Measurements from ENCODE around the gene WDR5B. TPM values are rescaled to one million over a fixed set of nuclear protein-coding genes. Genes with fewer than 3 reads are reported as not detected.
"Not testable (repeated sequence)": the region's sequence is repeated elsewhere in the genome, so short reads cannot be mapped to it uniquely, and the experiment has no call there.

The WDR5B gene
- polyA plus RNA-seq (2013, experiment 1 of 2): 5.5 TPM
- 6.3 TPM for polyA plus RNA-seq (2013, experiment 2 of 2)

GRCh38 chr3:122415762-122416654 is at the start of gene WDR5B:
WDR5B (minus strand) TSS chr3:122416062; CDS start chr3:122415528, 534 bp downstream.
- Histone ChIP-seq H3K27ac (ENCODE audit: low read depth, low read length, severe bottlenecking) (peak within 1 kb of the TSS; percentile 89), H3K4me1 (ENCODE audit: control insufficient read depth, insufficient read depth, low read length, poor library complexity, severe bottlenecking) (no peaks in the 10 kb centered on the region), H3K36me3 (ENCODE audit: control insufficient read depth, insufficient read depth, low read length) (no peaks in the 10 kb centered on the region), H3K9me3 (ENCODE audit: control insufficient read depth, low read length) (no peaks in the 10 kb centered on the region), H3K4me3 (ENCODE audit: extremely low read depth, insufficient read depth, low read length, poor library complexity, severe bottlenecking) (peak within 1 kb of the TSS; percentile 95)
- 0% methylated on average over 38 to 43 of the region's 48 CpGs for WGBS, 2 experiments (ENCODE audit: insufficient coverage in 2 of 2)

GRCh38 chr3:122464659-122465058 is 48.8 kb upstream of the WDR5B start:
- Histone ChIP-seq H3K27ac (ENCODE audit: low read depth, low read length, severe bottlenecking) (no peak overlapping the region), H3K36me3 (ENCODE audit: control insufficient read depth, insufficient read depth, low read length) (peaks cover 52% of the 10 kb centered on the region), H3K4me3 (ENCODE audit: extremely low read depth, insufficient read depth, low read length, poor library complexity, severe bottlenecking) (no peak overlapping the region), H3K4me1 (ENCODE audit: control insufficient read depth, insufficient read depth, low read length, poor library complexity, severe bottlenecking) (peaks cover 6% of the 10 kb centered on the region), H3K9me3 (ENCODE audit: control insufficient read depth, low read length) (no peaks in the 10 kb centered on the region)
- WGBS, 2 experiments (ENCODE audit: insufficient coverage in 2 of 2): 100% methylated on average over 1 of the region's 1 CpG; no CpG with 5 or more reads in 1 of the 2 experiments

- Histone ChIP-seq H3K4me3 (ENCODE audit: extremely low read depth, insufficient read depth, low read length, poor library complexity, severe bottlenecking) (no peak overlapping the region), H3K9me3 (ENCODE audit: control insufficient read depth, low read length) (no peaks in the 10 kb centered on the region), H3K36me3 (ENCODE audit: control insufficient read depth, insufficient read depth, low read length) (peaks cover 70% of the 10 kb centered on the region), H3K27ac (ENCODE audit: low read depth, low read length, severe bottlenecking) (no peak overlapping the region), H3K4me1 (ENCODE audit: control insufficient read depth, insufficient read depth, low read length, poor library complexity, severe bottlenecking) (no peaks in the 10 kb centered on the region)
- WGBS, 2 experiments (ENCODE audit: insufficient coverage in 2 of 2): no CpG with 5 or more reads among the region's 1 CpG
Observed at GRCh38 chr3:122462406-122462805, 46.5 kb upstream of the WDR5B start.

- Histone ChIP-seq H3K27ac (ENCODE audit: low read depth, low read length, severe bottlenecking) (no peak overlapping the region), H3K9me3 (ENCODE audit: control insufficient read depth, low read length) (no peaks in the 10 kb centered on the region), H3K4me1 (ENCODE audit: control insufficient read depth, insufficient read depth, low read length, poor library complexity, severe bottlenecking) (no peaks in the 10 kb centered on the region), H3K36me3 (ENCODE audit: control insufficient read depth, insufficient read depth, low read length) (peaks cover 68% of the 10 kb centered on the region), H3K4me3 (ENCODE audit: extremely low read depth, insufficient read depth, low read length, poor library complexity, severe bottlenecking) (no peak overlapping the region)
- 90% methylated on average over 2 of the region's 3 CpGs; no CpG with 5 or more reads in 1 of the 2 experiments for WGBS, 2 experiments (ENCODE audit: insufficient coverage in 2 of 2)
Observed at GRCh38 chr3:122461806-122462205, 45.9 kb upstream of the WDR5B start.

- Histone ChIP-seq H3K9me3 (ENCODE audit: control insufficient read depth, low read length) (no peaks in the 10 kb centered on the region), H3K27ac (ENCODE audit: low read depth, low read length, severe bottlenecking) (peak overlapping the region; percentile 47), H3K4me1 (ENCODE audit: control insufficient read depth, insufficient read depth, low read length, poor library complexity, severe bottlenecking) (no peaks in the 10 kb centered on the region), H3K4me3 (ENCODE audit: extremely low read depth, insufficient read depth, low read length, poor library complexity, severe bottlenecking) (no peak overlapping the region), H3K36me3 (ENCODE audit: control insufficient read depth, insufficient read depth, low read length) (peaks cover 69% of the 10 kb centered on the region)
- 78 to 95% methylated on average over 2 of the region's 4 CpGs for WGBS, 2 experiments (ENCODE audit: insufficient coverage in 2 of 2)
Observed at GRCh38 chr3:122458992-122459391, 43.1 kb upstream of the WDR5B start.

- Histone ChIP-seq H3K9me3 (ENCODE audit: control insufficient read depth, low read length) (no peaks in the 10 kb centered on the region), H3K36me3 (ENCODE audit: control insufficient read depth, insufficient read depth, low read length) (peaks cover 78% of the 10 kb centered on the region), H3K4me1 (ENCODE audit: control insufficient read depth, insufficient read depth, low read length, poor library complexity, severe bottlenecking) (no peaks in the 10 kb centered on the region), H3K27ac (ENCODE audit: low read depth, low read length, severe bottlenecking) (no peak overlapping the region), H3K4me3 (ENCODE audit: extremely low read depth, insufficient read depth, low read length, poor library complexity, severe bottlenecking) (no peak overlapping the region)
- WGBS, 2 experiments (ENCODE audit: insufficient coverage in 2 of 2): 100% methylated on average over 1 to 2 of the region's 2 CpGs
Observed at GRCh38 chr3:122457706-122458105, 41.8 kb upstream of the WDR5B start.

- no peaks in the 10 kb centered on the region for H3K9me3 ChIP-seq (ENCODE audit: control insufficient read depth, low read length)
- no peak overlapping the region for H3K4me3 ChIP-seq (ENCODE audit: extremely low read depth, insufficient read depth, low read length, poor library complexity, severe bottlenecking)
- no peak overlapping the region for H3K27ac ChIP-seq (ENCODE audit: low read depth, low read length, severe bottlenecking)
- no peaks in the 10 kb centered on the region for H3K4me1 ChIP-seq (ENCODE audit: control insufficient read depth, insufficient read depth, low read length, poor library complexity, severe bottlenecking)
- H3K36me3 ChIP-seq (ENCODE audit: control insufficient read depth, insufficient read depth, low read length): peaks cover 75% of the 10 kb centered on the region
Observed at GRCh38 chr3:122456074-122456473, 40.2 kb upstream of the WDR5B start.

- H3K36me3 ChIP-seq (ENCODE audit: control insufficient read depth, insufficient read depth, low read length): peaks cover 74% of the 10 kb centered on the region
- H3K9me3 ChIP-seq (ENCODE audit: control insufficient read depth, low read length): peaks cover 4% of the 10 kb centered on the region
Observed at GRCh38 chr3:122451371-122451770, 35.5 kb upstream of the WDR5B start.

GRCh38 chr3:122448218-122448617 is 32.4 kb upstream of the WDR5B start:
- not testable (repeated sequence) for H3K9me3 ChIP-seq (ENCODE audit: control insufficient read depth, low read length); H3K4me3 ChIP-seq (ENCODE audit: extremely low read depth, insufficient read depth, low read length, poor library complexity, severe bottlenecking); H3K4me1 ChIP-seq (ENCODE audit: control insufficient read depth, insufficient read depth, low read length, poor library complexity, severe bottlenecking); H3K27ac ChIP-seq (ENCODE audit: low read depth, low read length, severe bottlenecking)
- 89% methylated on average over 3 of the region's 6 CpGs; no CpG with 5 or more reads in 1 of the 2 experiments for WGBS, 2 experiments (ENCODE audit: insufficient coverage in 2 of 2)
- peaks cover 82% of the 10 kb centered on the region for H3K36me3 ChIP-seq (ENCODE audit: control insufficient read depth, insufficient read depth, low read length)

More at GRCh38 chr3:122451371-122451770, 35.5 kb upstream of the WDR5B start:
- Histone ChIP-seq H3K4me3 (ENCODE audit: extremely low read depth, insufficient read depth, low read length, poor library complexity, severe bottlenecking) (no peak overlapping the region), H3K27ac (ENCODE audit: low read depth, low read length, severe bottlenecking) (no peak overlapping the region), H3K4me1 (ENCODE audit: control insufficient read depth, insufficient read depth, low read length, poor library complexity, severe bottlenecking) (no peaks in the 10 kb centered on the region)
- WGBS, 2 experiments (ENCODE audit: insufficient coverage in 2 of 2): no CpG with 5 or more reads among the region's 3 CpGs

GRCh38 chr3:122444491-122444887 is 28.6 kb upstream of the WDR5B start:
- not testable (repeated sequence) for H3K4me3 ChIP-seq (ENCODE audit: extremely low read depth, insufficient read depth, low read length, poor library complexity, severe bottlenecking); H3K9me3 ChIP-seq (ENCODE audit: control insufficient read depth, low read length); H3K27ac ChIP-seq (ENCODE audit: low read depth, low read length, severe bottlenecking); H3K4me1 ChIP-seq (ENCODE audit: control insufficient read depth, insufficient read depth, low read length, poor library complexity, severe bottlenecking)
- peaks cover 81% of the 10 kb centered on the region for H3K36me3 ChIP-seq (ENCODE audit: control insufficient read depth, insufficient read depth, low read length)
- WGBS, 2 experiments (ENCODE audit: insufficient coverage in 2 of 2): 96 to 100% methylated on average over 3 to 4 of the region's 5 CpGs
